Tibial artery (tissue), 4 donors: ENCODE results near the gene PTPN22.

Source experiments
- DNase-seq, 2 donors: peaks; one replicate each; pipeline ENCODE4 v3.0.0-alpha.2; 2019
- H3K27ac ChIP-seq, 2 donors: fragments of 200-600 bp; sonication (generic) in 1 of 2; 1 replicate in 1 of 2; 2 replicates in 1 of 2; pipeline ENCODE4 v1.5.1; 2018 to 2019; ENCODE audit warnings: mild to moderate bottlenecking in 1 of 2
- H3K27me3 ChIP-seq, 2 donors: fragments of 200-600 bp; sonication (generic) in 1 of 2; one replicate each; pipeline versions ENCODE4 v1.5.1 to v1.6.0; 2016 to 2019
- H3K36me3 ChIP-seq, 3 donors: fragments of 200-600 bp; sonication (generic) in 2 of 3; one replicate each; pipeline ENCODE4 v1.5.1; 2016 to 2019; ENCODE audit warnings: mild to moderate bottlenecking in 2 of 3
- H3K4me1 ChIP-seq, 4 donors: fragments of 200-600 bp; sonication (generic) in 2 of 4; 1 replicate in 3 of 4; 2 replicates in 1 of 4; pipeline ENCODE4 v1.5.1; 2016 to 2019
- H3K4me3 ChIP-seq, 2 donors: fragments of 200-600 bp; sonication (generic) in 1 of 2; 1 replicate in 1 of 2; 2 replicates in 1 of 2; pipeline ENCODE4 v1.5.1; 2018 to 2019; ENCODE audit warnings: mild to moderate bottlenecking in 2 of 2
- H3K9me3 ChIP-seq, 3 donors: fragments of 200-600 bp; sonication (generic) in 1 of 3; one replicate each; pipeline ENCODE4 v1.5.1; 2016 to 2019
- CTCF ChIP-seq, 2 experiments: fragments of 200-600 bp in 1 of 2; fragments of 450-650 bp in 1 of 2; IDR thresholded peaks; one replicate each; pipeline ENCODE4 v1.5.1; 2017 to 2019; ENCODE audit warnings: antibody characterized with exemption in 2 of 2, mild to moderate bottlenecking in 1 of 2, moderate library complexity in 1 of 2
- intact Hi-C: fragments of 100-400 bp; cut with DNase I; formaldehyde crosslinking; loops from one replicate; pipeline ENCODE4 v1.15.0; 2023; ENCODE audit warnings: low total_unique reads

PTPN22 gene

GRCh38 chr1:113860891-113861290 is 10.6 kb downstream of the PTPN22 start:
- intact Hi-C loops: no loop called here
- no peak for DNase-seq
- TF ChIP-seq CTCF (IDR thresholded peaks at IDR 0.05): no peak
- Histone ChIP-seq H3K36me3 (no peaks in the 10 kb centered on the region), H3K4me1 (peaks cover 0 to 5% (median 0%) of the 10 kb centered on the region in 4 donors), H3K9me3 (no peaks in the 10 kb centered on the region), H3K27me3 (no peaks in the 10 kb centered on the region), H3K27ac (no peak overlapping the region), H3K4me3 (no peak overlapping the region)

GRCh38 chr1:113859478-113860175 is 11.9 kb downstream of the PTPN22 start:
- intact Hi-C loops: no loop called here
- H3K36me3 ChIP-seq: no peaks in the 10 kb centered on the region
- no peaks in the 10 kb centered on the region for H3K9me3 ChIP-seq
- H3K27ac ChIP-seq: no peak overlapping the region
- TF ChIP-seq CTCF (IDR thresholded peaks at IDR 0.05): no peak
- peaks cover 0 to 5% (median 0%) of the 10 kb centered on the region in 4 donors for H3K4me1 ChIP-seq
- DNase-seq: no peak
- H3K4me3 ChIP-seq: no peak overlapping the region
- no peaks in the 10 kb centered on the region for H3K27me3 ChIP-seq

GRCh38 chr1:113858982-113859381 is 12.5 kb downstream of the PTPN22 start:
- Histone ChIP-seq H3K27ac (no peak overlapping the region), H3K36me3 (no peaks in the 10 kb centered on the region), H3K4me3 (no peak overlapping the region), H3K27me3 (no peaks in the 10 kb centered on the region), H3K4me1 (peaks cover 0 to 5% (median 0%) of the 10 kb centered on the region in 4 donors), H3K9me3 (no peaks in the 10 kb centered on the region)
- intact Hi-C loops: no loop called here
- TF ChIP-seq CTCF (IDR thresholded peaks at IDR 0.05): no peak
- no peak for DNase-seq

GRCh38 chr1:113858418-113858817 is 13.1 kb downstream of the PTPN22 start:
- DNase-seq: no peak
- H3K9me3 ChIP-seq: no peaks in the 10 kb centered on the region
- H3K27me3 ChIP-seq: no peaks in the 10 kb centered on the region
- no peak overlapping the region for H3K27ac ChIP-seq
- no peak overlapping the region for H3K4me3 ChIP-seq
- peaks cover 0 to 5% (median 0%) of the 10 kb centered on the region in 4 donors for H3K4me1 ChIP-seq
- TF ChIP-seq CTCF (IDR thresholded peaks at IDR 0.05): no peak
- intact Hi-C loops: no loop called here
- H3K36me3 ChIP-seq: no peaks in the 10 kb centered on the region

GRCh38 chr1:113857776-113858175 is 13.7 kb downstream of the PTPN22 start:
- intact Hi-C loops: no loop called here

More at GRCh38 chr1:113857776-113858175, 13.7 kb downstream of the PTPN22 start:
- H3K36me3 ChIP-seq: no peaks in the 10 kb centered on the region
- peaks cover 0 to 5% (median 0%) of the 10 kb centered on the region in 4 donors for H3K4me1 ChIP-seq
- no peak for TF ChIP-seq CTCF (IDR thresholded peaks at IDR 0.05)
- no peak overlapping the region for H3K27ac ChIP-seq
- no peaks in the 10 kb centered on the region for H3K27me3 ChIP-seq
- H3K9me3 ChIP-seq: no peaks in the 10 kb centered on the region
- DNase-seq: no peak
- no peak overlapping the region for H3K4me3 ChIP-seq
